IPS-15b (cell line): ENCODE data around the gene MYZAP.

Experiments
- H3K27me3 ChIP-seq: one replicate; pipeline ENCODE4 v1.6.1; 2013; ENCODE audit warnings: low read length; ENCODE audit not compliant: control insufficient read depth, insufficient read depth
- H3K36me3 ChIP-seq: one replicate; pipeline ENCODE4 v1.6.1; 2013; ENCODE audit warnings: low read length; ENCODE audit not compliant: control insufficient read depth, insufficient read depth
- H3K4me1 ChIP-seq: one replicate; pipeline ENCODE4 v1.6.1; 2013; ENCODE audit warnings: mild to moderate bottlenecking, low read length; ENCODE audit not compliant: control insufficient read depth, insufficient read depth
- H3K4me3 ChIP-seq: one replicate; pipeline ENCODE4 v1.5.1; 2013; ENCODE audit warnings: low read depth, low read length
- H3K9ac ChIP-seq: one replicate; pipeline ENCODE4 v1.6.1; 2013; ENCODE audit warnings: low read depth, mild to moderate bottlenecking, low read length
- H3K9me3 ChIP-seq: one replicate; pipeline ENCODE4 v1.6.1; 2013; ENCODE audit warnings: mild to moderate bottlenecking, low read length; ENCODE audit not compliant: control insufficient read depth, insufficient read depth

Gene MYZAP, protein sequence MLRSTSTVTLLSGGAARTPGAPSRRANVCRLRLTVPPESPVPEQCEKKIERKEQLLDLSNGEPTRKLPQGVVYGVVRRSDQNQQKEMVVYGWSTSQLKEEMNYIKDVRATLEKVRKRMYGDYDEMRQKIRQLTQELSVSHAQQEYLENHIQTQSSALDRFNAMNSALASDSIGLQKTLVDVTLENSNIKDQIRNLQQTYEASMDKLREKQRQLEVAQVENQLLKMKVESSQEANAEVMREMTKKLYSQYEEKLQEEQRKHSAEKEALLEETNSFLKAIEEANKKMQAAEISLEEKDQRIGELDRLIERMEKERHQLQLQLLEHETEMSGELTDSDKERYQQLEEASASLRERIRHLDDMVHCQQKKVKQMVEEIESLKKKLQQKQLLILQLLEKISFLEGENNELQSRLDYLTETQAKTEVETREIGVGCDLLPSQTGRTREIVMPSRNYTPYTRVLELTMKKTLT

DNA sequence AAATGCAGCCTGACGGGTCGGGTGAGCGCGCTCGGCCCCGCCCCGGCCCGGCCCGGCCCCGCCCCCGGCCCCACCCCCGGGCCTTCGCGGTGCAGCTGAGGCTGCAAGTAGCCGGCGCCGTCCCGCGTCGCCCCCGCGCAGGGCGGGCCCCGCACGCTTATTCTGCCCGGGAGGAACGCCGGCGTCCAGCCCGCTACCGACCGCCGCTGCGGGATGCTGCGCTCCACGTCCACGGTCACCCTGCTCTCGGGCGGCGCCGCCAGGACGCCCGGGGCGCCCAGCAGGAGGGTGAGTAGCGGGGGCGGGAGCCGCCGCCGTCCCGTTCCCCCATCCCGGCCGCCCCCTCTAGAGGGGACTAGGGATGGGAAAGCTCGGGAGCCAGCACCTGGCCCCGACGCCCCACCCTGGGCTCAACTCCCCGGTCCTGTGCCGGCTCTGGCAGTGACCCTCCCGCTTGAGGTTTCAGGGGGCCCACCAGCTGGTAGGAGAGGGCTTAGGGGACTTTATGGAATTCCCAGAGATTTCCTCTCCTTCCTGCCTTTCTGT lies at the start of gene MYZAP:
MYZAP (plus strand) TSS at position 83 of the 546 bp plus-strand sequence; CDS start at position 214, 131 bp downstream.
- Histone ChIP-seq H3K27me3 (peaks cover 26% of the 10 kb centered on the region), H3K9ac (no peak within 1 kb of the TSS), H3K36me3 (no peaks in the 10 kb centered on the region), H3K9me3 (no peaks in the 10 kb centered on the region), H3K4me1 (no peaks in the 10 kb centered on the region), H3K4me3 (peak within 1 kb of the TSS; percentile 66)

DNA sequence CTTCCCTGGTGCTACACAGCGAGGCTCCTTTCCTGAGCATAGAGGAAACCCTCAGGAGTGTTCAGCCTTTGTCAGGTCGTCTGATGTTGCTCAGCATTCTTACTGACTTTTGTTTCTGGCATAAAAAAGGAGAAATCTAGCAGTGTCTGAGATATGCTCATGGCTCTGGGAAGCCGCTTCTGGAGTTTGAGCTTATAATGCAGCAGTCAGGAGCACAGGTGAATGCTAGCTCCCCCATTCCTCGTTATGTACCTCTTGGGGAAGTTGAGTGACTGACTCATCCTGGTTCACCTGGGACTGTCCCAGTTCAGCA lies 49.2 kb upstream of the MYZAP start:
- Histone ChIP-seq H3K4me3 (no peak overlapping the region), H3K27me3 (no peaks in the 10 kb centered on the region)

DNA sequence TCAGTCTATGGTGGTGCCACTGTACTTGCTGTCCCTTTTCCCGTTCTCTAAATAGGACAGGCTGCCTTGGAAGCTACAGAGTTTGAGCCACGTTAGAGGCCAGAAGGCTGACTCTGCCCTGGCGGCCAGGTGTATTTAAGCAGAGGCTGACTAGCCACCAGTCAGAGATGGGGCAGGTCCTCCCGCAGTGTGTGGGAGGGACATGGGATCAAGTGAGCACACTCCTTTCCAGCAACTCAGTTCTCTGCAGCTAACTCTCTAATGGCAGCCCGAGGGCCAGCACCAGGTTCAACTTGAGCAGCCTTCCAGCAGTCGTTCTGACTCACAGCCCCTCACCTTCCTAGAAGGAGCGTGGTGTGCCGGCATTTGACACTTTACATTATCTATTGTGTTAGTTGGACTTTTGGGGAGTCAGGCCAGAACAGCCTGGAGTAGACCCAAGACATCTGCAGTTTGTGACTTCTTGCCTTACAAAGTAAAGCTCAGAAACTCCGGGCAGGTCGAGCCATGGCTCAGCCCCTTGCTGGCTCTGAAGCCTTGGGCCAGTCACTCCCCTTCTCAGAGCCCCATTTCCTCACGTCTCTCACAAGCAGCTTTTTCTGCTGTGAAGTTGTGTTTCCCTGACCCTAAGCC lies 46.7 kb upstream of the MYZAP start:
- Histone ChIP-seq H3K36me3 (peaks cover 54% of the 10 kb centered on the region), H3K4me3 (no peak overlapping the region), H3K4me1 (no peaks in the 10 kb centered on the region), H3K9me3 (no peaks in the 10 kb centered on the region), H3K27me3 (no peaks in the 10 kb centered on the region), H3K9ac (no peak overlapping the region)

More for the DNA sequence above, 49.2 kb upstream of the MYZAP start:
- Histone ChIP-seq H3K36me3 (peaks cover 47% of the 10 kb centered on the region), H3K9ac (no peak overlapping the region), H3K9me3 (no peaks in the 10 kb centered on the region), H3K4me1 (no peaks in the 10 kb centered on the region)

DNA sequence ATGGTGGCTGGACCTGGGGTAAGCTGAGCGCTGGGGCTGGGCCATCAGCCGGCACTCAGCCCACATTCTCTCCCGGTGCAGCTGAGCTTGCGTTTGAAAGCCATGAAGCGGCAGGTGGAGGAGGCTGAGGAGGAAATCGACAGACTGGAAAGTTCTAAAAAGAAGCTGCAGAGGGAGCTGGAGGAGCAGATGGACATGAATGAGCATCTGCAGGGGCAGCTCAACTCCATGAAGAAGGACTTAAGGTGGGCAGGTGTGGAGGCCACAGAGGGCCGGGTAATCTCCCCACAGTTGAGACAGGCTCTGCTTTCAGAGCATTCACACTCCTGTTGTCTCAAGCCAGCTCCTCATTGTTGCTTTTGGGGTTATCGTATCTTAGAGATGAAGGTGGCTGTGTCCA lies 45.7 kb upstream of the MYZAP start:
- Histone ChIP-seq H3K9ac (no peak overlapping the region), H3K9me3 (no peaks in the 10 kb centered on the region), H3K36me3 (peaks cover 48% of the 10 kb centered on the region), H3K27me3 (no peaks in the 10 kb centered on the region), H3K4me1 (no peaks in the 10 kb centered on the region), H3K4me3 (no peak overlapping the region)

DNA sequence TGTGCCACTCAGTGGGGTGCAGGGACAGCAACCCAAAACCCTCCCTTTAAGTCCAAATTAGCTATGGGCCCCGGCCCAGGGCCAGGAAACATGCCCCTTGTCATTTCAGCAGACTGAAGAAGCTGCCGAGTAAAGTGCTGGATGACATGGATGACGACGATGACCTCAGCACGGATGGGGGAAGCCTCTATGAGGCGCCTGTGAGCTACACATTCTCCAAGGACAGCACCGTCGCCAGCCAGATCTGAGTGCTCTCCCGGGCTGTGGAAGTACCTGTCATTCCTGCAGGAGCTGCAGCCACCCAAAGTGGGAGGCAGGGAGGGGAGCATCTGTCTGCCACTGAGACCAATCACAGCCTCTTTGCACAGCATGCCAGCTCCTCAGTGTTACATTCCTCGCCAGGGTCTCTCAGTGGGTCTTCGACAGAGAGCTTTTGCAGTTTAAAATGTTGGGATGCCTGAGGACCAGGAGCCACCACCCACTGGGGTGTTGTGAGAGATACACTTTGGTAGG lies 44.4 kb upstream of the MYZAP start:
- H3K9me3 ChIP-seq: no peaks in the 10 kb centered on the region
- no peak overlapping the region for H3K4me3 ChIP-seq
- no peak overlapping the region for H3K9ac ChIP-seq
- peaks cover 52% of the 10 kb centered on the region for H3K36me3 ChIP-seq
- no peaks in the 10 kb centered on the region for H3K27me3 ChIP-seq
- peaks cover 5% of the 10 kb centered on the region for H3K4me1 ChIP-seq

DNA sequence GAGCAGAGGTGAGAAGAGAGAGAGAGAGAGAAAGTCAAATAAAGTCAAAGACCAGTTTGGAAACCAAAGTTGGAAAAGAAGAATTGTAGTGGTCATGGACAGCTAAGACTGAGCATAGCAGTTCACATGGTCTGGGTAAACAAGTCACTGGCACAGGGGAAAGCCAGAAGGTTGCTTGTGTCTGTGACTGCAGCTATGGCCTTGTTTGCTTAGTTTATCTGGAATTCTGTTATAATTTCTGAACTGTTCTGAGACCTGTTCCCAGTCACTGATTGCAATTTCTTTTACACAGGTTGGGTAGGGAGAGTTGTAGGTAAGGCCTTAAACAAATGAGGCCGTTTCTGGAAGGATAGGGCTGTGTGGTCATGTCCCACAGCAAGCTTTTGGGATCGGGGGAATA lies 43.4 kb upstream of the MYZAP start:
- H3K9ac ChIP-seq: no peak overlapping the region
- H3K4me1 ChIP-seq: peaks cover 5% of the 10 kb centered on the region
- H3K9me3 ChIP-seq: no peaks in the 10 kb centered on the region
- H3K27me3 ChIP-seq: no peaks in the 10 kb centered on the region
- peaks cover 53% of the 10 kb centered on the region for H3K36me3 ChIP-seq
- H3K4me3 ChIP-seq: no peak overlapping the region

DNA sequence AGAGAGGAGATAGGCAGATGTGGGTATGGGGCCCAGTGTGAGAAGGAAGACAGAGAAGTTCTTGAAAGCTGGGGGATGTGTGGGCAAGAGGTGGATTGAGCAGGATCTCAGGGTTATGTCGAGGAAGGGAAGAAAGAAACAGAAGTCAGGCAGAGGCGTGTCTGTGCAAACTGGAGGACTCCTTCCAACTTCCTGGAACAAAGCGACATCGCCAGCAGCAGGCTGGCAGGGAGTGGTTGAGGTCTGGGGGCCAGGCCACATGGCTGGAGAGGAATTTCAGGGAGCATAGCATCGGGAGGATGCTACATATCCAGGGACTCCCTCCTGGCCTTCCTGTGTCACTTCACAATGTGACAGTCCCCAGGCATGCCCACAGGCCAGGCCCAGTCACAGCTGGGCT lies 42.9 kb upstream of the MYZAP start:
- peaks cover 48% of the 10 kb centered on the region for H3K36me3 ChIP-seq
- no peaks in the 10 kb centered on the region for H3K9me3 ChIP-seq
- no peak overlapping the region for H3K4me3 ChIP-seq
- H3K4me1 ChIP-seq: peaks cover 5% of the 10 kb centered on the region
- no peak overlapping the region for H3K9ac ChIP-seq
- H3K27me3 ChIP-seq: no peaks in the 10 kb centered on the region

DNA sequence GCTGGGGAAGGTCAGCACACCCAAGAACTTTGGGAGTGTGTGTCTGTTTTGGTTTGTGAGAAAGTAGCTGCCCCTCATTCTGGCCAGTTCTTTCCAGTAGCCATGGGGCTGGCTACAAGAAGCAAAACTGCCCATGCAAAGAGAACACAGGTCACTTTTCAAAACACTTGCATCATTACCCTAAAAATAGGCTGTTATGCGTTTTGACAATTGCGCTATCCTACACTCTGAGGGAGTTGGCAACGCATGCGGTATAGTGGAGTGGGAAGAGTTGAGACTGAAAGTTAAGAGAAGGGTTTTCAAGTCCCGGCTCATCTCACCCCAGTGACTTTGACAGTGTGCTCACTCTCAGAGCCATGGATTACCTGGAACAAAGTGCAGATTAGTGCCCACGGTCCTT lies 41.8 kb upstream of the MYZAP start:
- Histone ChIP-seq H3K4me3 (no peak overlapping the region), H3K36me3 (peaks cover 38% of the 10 kb centered on the region), H3K27me3 (no peaks in the 10 kb centered on the region), H3K9ac (no peak overlapping the region), H3K4me1 (peaks cover 5% of the 10 kb centered on the region), H3K9me3 (no peaks in the 10 kb centered on the region)

DNA sequence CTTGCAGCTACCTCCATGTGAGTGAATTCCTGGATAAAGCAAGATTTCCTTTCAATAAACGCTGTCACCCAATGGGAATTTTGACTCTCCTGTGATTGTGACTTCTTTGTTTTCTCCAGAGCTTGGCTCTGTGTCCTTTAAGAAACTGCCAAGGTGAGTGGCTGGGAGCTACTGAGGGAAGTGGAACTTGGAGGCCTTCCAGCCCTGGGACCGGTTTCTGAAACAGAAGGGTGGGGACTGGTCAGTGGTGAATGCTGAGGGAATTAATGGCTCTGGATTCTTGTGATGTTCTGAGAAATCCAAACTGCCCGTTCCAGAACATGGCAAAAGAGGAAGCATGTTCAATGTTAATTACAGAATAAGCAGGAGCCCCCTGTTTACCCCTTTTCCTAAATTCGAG lies 41.1 kb upstream of the MYZAP start:
- H3K4me3 ChIP-seq: no peak overlapping the region
- H3K9ac ChIP-seq: no peak overlapping the region
- peaks cover 33% of the 10 kb centered on the region for H3K36me3 ChIP-seq
- H3K9me3 ChIP-seq: no peaks in the 10 kb centered on the region
- H3K4me1 ChIP-seq: peaks cover 5% of the 10 kb centered on the region
- no peaks in the 10 kb centered on the region for H3K27me3 ChIP-seq

DNA sequence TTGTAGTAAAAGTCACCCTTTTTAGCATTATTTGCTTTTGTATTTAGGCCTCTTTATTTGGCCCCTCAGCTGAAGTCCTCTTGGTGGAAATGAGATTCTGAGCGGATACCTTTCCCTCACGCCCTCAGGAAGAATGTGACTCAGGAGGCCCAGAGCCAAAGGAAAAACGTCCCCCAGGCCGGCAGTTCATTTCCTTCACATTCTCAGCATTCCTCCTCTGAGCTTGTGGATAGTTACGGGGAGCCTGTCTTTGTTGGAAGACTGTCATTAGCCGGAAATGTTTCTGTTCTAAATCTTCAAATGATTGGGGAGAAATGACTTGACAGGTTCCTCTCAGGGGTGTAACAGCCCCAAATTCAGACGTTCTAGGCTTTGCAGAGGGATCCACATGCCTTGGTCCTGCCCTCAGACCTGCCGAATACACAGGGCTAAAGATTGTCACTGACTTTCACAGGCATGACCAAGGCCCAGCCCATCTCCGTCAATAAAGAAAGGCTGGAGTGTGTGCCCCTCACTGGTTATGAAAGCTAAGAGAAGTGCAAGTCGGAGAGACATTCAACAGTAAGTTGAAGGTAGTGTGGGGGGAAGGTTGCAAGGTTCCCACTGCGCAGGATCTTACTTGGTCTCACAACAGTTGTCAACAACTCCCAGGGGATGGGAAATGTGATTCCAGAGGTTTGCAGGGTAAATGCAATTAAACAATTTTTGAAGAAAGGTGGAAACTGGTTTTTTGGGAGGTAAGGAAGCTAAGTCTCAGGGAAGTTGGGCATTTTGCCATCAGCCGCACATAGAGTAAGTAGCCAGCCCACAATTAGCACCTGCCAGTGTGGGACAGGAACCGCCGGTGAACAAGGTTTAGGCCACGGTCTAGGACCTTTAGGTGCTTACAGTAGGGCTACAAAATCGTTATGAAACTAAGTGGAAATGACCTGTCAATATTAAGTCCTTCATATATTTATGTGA lies 39.7 kb upstream of the MYZAP start:
- Histone ChIP-seq H3K9ac (no peak overlapping the region), H3K9me3 (no peaks in the 10 kb centered on the region), H3K4me3 (no peak overlapping the region), H3K27me3 (no peaks in the 10 kb centered on the region), H3K36me3 (peaks cover 25% of the 10 kb centered on the region), H3K4me1 (peaks cover 5% of the 10 kb centered on the region)

DNA sequence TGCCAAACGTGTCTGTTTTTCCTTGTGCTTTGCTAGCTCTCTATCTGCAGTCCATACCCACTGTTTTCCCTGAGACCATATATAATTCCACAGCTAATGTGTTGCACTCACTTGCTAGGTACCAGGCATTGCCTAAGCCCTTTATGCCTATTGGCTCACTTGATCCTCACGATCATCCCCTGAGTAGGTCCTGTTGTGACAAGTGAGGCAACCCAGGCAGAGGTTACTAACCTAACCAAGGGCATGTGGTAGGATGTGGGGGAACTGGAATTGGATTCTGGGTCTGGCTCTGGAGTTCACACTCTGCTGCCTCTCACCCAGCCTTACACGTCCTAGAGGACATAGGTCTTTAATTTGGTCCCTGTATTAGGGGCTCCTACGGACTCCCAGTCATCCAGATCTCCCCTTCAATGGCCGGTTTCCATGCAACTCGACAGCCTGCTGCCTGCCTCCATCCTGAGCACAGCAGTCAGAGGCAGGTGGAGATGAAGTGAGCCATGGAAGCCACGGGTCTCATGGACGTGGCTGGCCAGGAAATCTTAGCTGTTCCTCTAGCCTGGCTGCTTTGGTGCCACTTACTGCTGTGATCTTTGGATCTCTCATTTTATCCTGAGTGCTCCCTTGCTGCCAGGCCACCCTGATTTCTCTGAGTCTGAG lies 38.9 kb upstream of the MYZAP start:
- Histone ChIP-seq H3K9ac (no peak overlapping the region), H3K9me3 (no peaks in the 10 kb centered on the region), H3K4me1 (peaks cover 5% of the 10 kb centered on the region), H3K27me3 (no peaks in the 10 kb centered on the region), H3K36me3 (peaks cover 17% of the 10 kb centered on the region), H3K4me3 (no peak overlapping the region)
